ACHN (cell line): ENCODE data around the gene RAB7B.
A peak's percentile ranks its signal among the peaks of the same experiment; 100 is the strongest.
"Not testable (repeated sequence)": the region's sequence is repeated elsewhere in the genome, so short reads cannot be mapped to it uniquely, and the experiment has no call there.

Experiments used
- DNase-seq: peaks from one replicate; pipeline ENCODE4 v3.0.0-alpha.2; 2015
- in situ Hi-C: cut with HindIII; loops from 2 replicates; pipeline ENCODE4 v1.10.0; 2017; ENCODE audit warnings: low sequenced_read_pairs, low pct_ligation_motif_present, low pct_unique_long_range_greater_than_20kb

RAB7B gene

GRCh38 chr1:206003854-206004800 is 932 bp upstream of the RAB7B start:
- no peak for DNase-seq
- in situ Hi-C loops, result no loop called here

GRCh38 chr1:206002160-206002559 is 1.0 kb downstream of the RAB7B start:
- DNase-seq, result no peak
- in situ Hi-C loops, result no loop called here

GRCh38 chr1:206001476-206001888 is 1.7 kb downstream of the RAB7B start:
- in situ Hi-C loops, result no loop called here
- DNase-seq, result peak; percentile 89

- no peak for DNase-seq
- in situ Hi-C loops, result no loop called here
Observed at GRCh38 chr1:206000641-206001339, 2.4 kb downstream of the RAB7B start.

- in situ Hi-C loops, result no loop called here
- DNase-seq, result no peak
Observed at GRCh38 chr1:205998457-205999241, 4.5 kb downstream of the RAB7B start.

GRCh38 chr1:205996641-205997040 is 6.6 kb downstream of the RAB7B start:
- in situ Hi-C loops, DNase-seq: not testable (repeated sequence)

GRCh38 chr1:205994346-205994745 is 8.8 kb downstream of the RAB7B start:
- DNase-seq, result no peak
- in situ Hi-C loops, result no loop called here

GRCh38 chr1:205993068-205993467 is 10.1 kb downstream of the RAB7B start:
- in situ Hi-C loops, result no loop called here
- no peak for DNase-seq

- no peak for DNase-seq
Observed at GRCh38 chr1:205992218-205992882, 10.8 kb downstream of the RAB7B start.

GRCh38 chr1:205991237-205991636 is 12.0 kb downstream of the RAB7B start:
- DNase-seq, result peak; percentile 22
- in situ Hi-C loops, result no loop called here

More at GRCh38 chr1:205992218-205992882, 10.8 kb downstream of the RAB7B start:
- in situ Hi-C loops, result no loop called here

GRCh38 chr1:205990226-205990625 is 13.0 kb downstream of the RAB7B start:
- in situ Hi-C loops, result no loop called here
- no peak for DNase-seq

GRCh38 chr1:205989786-205990185 is 13.4 kb downstream of the RAB7B start:
- DNase-seq, result no peak
- in situ Hi-C loops, result no loop called here

- in situ Hi-C loops, result no loop called here
Observed at GRCh38 chr1:205988585-205988995, 14.6 kb downstream of the RAB7B start.

GRCh38 chr1:205986861-205987260 is 16.3 kb downstream of the RAB7B start:
- in situ Hi-C loops, result no loop called here
- no peak for DNase-seq

More at GRCh38 chr1:205988585-205988995, 14.6 kb downstream of the RAB7B start:
- DNase-seq, result no peak

- in situ Hi-C loops, result no loop called here
- peak; percentile 43 for DNase-seq
Observed at GRCh38 chr1:205986292-205986691, 16.9 kb downstream of the RAB7B start.

GRCh38 chr1:205985330-205986005 is 17.7 kb downstream of the RAB7B start:
- in situ Hi-C loops, result no loop called here
- peak; percentile 38 for DNase-seq

- DNase-seq, result peak; percentile 72
- in situ Hi-C loops, result no loop called here
Observed at GRCh38 chr1:205983925-205984725, 19.1 kb downstream of the RAB7B start.
